CD4-positive, alpha-beta T cell treated with Interferon gamma for 1 hour (primary cell): ENCODE data around the gene SH2D1B.
"Not testable (repeated sequence)": the region's sequence is repeated elsewhere in the genome, so short reads cannot be mapped to it uniquely, and the experiment has no call there.

Source experiments
- DNase-seq: peaks from one replicate; pipeline ENCODE4 v3.0.0-alpha.2; 2020

The SH2D1B gene

DNA sequence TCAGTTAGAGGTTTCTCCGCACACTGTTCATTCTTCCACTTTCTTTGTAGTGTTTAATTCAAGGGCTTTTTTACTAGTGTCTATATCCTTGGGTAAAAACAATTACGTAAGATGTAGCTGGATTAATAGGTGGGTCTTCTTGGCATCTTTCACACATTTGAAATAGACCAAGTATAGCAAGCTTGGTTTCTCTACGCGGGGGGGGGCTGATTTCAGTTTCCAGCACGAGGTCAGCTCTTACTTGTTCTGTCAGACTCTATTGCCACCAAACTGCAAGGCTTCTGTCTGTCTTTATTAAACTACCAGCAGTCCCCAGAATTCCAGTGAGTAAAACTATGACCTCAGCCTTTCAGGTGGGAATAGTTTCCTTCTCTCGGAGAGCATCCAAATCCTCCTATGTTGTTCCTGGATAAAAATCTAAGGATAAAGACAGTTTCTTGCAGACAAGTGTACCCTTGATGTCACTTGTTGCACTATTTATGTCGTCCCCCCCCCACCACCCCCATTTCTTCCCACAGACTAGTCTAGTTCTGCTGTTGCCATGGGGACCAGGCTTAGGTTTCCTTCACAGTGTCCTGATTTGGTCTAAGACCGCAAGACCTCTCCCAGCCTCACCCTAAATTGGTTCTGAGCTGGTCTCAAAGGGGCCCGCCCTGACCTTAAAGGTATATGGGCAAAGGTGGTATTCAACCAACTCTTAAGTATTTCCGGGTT, 52.3 kb downstream of the SH2D1B start:
- no peak for DNase-seq

DNA sequence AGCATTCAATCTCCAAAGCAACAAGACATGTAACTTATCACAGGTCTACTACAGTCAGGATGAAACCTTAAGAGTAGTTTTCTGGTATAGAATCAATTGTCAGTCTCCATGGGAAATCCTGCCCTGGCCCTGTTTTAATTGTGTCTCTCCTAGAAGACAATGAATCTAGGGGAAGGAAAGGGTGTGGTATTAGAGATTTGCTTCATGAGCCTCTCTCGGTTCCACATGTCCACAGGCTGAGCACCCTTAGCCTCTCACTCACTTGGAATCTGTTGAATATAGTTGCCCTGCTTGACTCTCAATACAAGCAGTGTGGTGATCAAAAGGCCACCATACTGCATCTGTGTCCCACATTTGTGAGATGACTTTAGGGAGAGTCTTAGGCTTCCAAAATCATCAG, 53.0 kb downstream of the SH2D1B start:
- DNase-seq: no peak

DNA sequence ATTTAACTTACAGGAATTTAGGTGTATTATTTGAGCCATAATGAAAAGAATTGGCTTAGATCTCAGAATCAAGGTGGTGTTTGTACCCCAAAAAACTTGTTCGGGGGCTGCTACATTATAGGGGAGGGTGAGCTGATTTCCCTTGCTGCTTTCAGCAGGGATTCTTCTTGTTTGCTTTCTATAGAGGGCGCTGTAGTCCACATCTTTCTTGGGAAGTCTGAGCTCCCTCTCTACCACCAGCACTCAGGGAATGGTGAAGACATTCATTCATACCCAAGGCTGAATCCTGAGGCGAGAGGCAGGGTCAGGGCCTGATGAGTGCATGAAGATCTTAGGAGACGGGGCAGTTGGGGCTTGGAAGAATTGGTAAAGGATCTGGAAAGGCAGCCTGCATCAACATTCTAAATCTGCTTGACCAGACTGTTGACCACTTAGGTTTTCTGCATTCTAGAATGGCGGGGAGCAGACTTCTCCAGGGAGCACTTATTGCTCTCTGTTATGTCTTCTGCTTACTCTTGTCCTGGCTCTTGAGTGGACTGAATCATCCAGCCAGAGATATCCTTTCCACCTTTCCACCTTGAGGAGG, 54.2 kb downstream of the SH2D1B start:
- DNase-seq: no peak

DNA sequence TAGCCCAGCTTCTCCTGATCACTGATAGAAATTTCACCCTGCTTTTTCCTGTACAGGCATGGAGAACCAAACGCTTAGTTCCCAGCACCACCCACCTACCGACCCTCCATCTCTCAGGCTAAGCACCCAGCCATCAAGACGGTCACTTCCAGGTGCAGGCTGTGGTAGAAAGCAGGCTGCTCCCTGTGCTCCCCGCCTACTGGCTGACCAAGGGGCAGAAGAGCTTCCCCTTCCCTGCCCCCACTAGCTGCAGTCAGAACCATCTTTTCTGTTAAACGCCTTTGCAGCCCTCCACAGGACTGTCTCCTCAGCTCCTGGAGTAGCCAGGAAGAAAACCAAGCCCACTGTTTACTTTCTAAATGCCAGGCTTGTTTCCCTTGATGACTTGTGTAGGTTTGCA, 58.2 kb downstream of the SH2D1B start:
- no peak for DNase-seq

DNA sequence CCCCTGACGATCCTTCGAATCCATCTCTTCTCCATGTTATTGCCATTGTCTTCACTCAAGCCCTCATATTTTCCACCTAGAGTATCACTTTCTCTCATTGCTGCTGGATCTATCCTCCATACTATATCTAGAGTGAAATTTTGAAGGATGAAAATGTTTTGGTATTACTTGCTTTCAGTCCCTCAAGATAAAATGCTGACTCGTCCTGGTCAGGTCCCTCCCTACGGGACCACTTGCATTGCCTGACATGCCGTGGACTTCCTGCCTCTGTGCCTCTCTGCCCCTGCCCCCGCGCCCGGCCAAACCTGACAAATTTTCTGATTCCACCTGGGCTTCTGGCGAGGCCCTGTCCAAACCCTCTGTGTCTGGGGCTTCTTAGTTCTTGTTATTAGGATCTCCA, 58.9 kb downstream of the SH2D1B start:
- DNase-seq: no peak

DNA sequence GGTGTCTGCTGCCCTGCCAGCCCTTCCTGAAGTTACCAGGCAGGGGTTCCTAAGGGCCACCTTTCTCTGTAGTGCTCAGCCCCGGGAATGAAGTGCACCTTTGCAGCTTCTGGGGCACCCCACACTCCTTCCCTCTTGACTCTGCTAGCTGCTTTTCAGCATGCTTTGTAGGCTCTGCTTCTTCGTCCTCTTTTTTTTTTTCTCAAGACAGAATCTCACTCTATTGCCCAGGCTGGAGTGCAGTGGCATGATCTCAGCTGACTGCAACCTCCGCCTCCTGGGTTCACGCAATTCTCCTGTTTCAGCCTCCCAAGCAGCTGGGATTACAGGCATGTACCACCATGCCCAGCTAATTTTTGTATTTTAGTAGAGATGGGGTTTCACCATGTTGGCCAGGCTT, 60.1 kb downstream of the SH2D1B start:
- DNase-seq: not testable (repeated sequence)

DNA sequence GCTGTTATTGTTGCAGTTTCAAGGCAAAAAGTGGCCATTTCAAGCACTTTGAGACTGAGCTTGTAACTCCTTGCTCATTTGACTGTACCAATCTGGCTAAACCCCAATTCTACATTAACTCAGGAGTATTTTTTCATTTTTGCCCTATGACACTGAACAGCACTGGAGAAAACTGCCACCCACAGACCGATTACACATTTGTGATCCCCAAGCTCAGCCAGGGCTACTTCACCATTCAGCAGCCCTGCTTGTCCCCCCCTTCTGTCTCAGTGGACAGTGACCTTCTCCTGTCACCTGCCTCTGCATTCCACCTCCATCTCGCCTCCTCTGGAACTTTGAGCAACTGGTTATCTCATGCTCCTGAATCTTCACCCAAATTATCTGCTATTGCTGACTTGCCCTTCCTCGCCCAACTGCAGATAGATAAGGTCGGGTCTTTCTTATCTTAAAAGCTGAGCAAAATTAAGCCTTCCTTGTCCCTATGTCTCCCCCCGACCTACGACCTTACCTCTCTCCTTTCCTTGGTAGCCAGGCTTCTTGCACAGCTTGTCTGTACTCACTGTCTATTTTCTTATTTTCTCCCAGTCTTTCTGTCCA, 60.6 kb downstream of the SH2D1B start:
- DNase-seq: no peak

DNA sequence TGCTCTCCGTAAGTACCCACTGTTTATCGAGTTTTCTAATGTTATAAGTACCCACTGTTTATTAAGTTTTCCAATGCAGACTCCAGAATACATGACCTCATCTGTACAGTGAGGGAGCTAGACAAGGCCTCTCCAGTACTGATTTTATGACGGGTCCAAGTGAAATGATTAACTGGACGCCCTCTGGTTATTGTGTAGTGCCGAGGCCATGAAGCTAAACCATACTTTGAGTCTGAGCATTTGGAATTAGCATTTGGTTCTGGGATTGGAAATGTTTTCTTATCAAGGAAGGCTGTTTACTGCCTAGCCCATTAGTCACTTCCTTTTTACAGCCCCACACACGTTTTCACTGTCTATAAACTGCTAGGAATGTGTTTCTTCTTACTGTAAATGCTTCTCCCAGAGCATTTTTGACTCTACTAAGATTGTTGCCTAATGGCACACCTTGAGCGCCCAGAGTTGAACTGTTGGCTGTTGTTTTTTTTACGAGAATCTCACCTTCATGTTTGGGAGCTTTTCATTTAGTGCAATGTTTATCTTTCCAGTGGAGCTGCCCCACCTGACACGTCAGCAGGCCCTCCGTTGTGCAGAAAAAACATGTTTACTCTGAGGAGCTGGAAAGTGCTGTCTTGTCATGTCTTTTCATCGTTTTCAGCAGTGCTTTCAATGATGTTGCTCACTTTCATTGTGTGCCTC, 62.2 kb downstream of the SH2D1B start:
- no peak for DNase-seq

DNA sequence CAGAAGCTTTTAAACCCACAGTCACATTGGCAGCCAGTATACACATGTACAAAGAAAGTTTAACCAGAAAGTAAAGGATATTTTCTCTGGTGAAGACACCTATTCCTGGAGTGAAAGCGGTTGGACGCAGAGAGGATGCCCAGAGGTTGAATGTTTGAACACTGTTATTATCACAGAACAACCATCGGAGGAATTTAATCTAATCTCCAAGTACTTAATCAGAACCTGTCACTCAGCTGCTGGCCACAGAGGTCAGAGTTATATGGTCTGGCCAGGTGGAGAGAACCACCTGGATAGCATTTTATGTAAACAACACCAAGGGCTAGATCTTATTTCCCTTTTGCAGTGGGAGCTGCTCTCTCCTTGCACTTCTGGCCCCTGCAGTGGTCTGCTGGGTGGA, 64.7 kb downstream of the SH2D1B start:
- DNase-seq: no peak
